ENCODE measurements around the gene FHL3. TPM values are rescaled to one million over a fixed set of nuclear protein-coding genes. Genes with fewer than 3 reads are reported as not detected.
A peak's percentile ranks its signal among the peaks of the same experiment; 100 is the strongest.

FHL3 gene
- total and polyA plus RNA-seq, 9 of the 15 experiments (the other 6 are each of a cell fraction or from before 2014, with no cell fraction given): 6.1 to 144 (median 34.1) TPM

GRCh38 chr1:38018864-38019343, 13.6 kb upstream of the FHL3 start (continued):
- TF ChIP-seq ARID3A (IDR thresholded peaks at IDR 0.05; ENCODE audit: borderline replicate concordance, low read depth, low read length) (0 out of 2 replicates have a peak, but pooled peaks have one; percentile 10), THRB (CRISPR knock-in tag; conservative IDR thresholded peaks at IDR 0.05) (no peak), ZNF12 (CRISPR knock-in tag; IDR thresholded peaks at IDR 0.05) (no peak), KLF16 (IDR thresholded peaks at IDR 0.05) (0 out of 2 replicates have a peak, but pooled peaks have one; percentile 13), ZNF766 (CRISPR knock-in tag; conservative IDR thresholded peaks at IDR 0.05) (0 out of 2 replicates have a peak, but pooled peaks have one; percentile 36), CEBPB (tag; IDR thresholded peaks at IDR 0.05) (peak; percentile 79), MCM7 (IDR thresholded peaks at IDR 0.05) (no peak), MLLT1 (IDR thresholded peaks at IDR 0.05) (no peak), CEBPG (CRISPR knock-in tag; IDR thresholded peaks at IDR 0.05) (no peak), CEBPG (tag; conservative IDR thresholded peaks at IDR 0.05 in 1 of 2, IDR thresholded peaks at IDR 0.05 in 1 of 2) (0 out of 4 replicates have a peak, but pooled peaks of 1 of the 2 experiments have one; percentile 41), SMC3 (conservative IDR thresholded peaks at IDR 0.05; ENCODE audit: insufficient read depth, low read depth, low read length) (peak; percentile 44)
- TF ChIP-seq, protein P1, sequence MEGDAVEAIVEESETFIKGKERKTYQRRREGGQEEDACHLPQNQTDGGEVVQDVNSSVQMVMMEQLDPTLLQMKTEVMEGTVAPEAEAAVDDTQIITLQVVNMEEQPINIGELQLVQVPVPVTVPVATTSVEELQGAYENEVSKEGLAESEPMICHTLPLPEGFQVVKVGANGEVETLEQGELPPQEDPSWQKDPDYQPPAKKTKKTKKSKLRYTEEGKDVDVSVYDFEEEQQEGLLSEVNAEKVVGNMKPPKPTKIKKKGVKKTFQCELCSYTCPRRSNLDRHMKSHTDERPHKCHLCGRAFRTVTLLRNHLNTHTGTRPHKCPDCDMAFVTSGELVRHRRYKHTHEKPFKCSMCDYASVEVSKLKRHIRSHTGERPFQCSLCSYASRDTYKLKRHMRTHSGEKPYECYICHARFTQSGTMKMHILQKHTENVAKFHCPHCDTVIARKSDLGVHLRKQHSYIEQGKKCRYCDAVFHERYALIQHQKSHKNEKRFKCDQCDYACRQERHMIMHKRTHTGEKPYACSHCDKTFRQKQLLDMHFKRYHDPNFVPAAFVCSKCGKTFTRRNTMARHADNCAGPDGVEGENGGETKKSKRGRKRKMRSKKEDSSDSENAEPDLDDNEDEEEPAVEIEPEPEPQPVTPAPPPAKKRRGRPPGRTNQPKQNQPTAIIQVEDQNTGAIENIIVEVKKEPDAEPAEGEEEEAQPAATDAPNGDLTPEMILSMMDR (IDR thresholded peaks at IDR 0.05 in 2 of 3, conservative IDR thresholded peaks at IDR 0.05 in 1 of 3; ENCODE audit: insufficient read depth in 2 of 3, low read depth in 1 of 3, low read length in 3 of 3): peak; percentile 56 to 87 (median 69); a peak in 5 of 6 replicates
- TF ChIP-seq, protein P2, sequence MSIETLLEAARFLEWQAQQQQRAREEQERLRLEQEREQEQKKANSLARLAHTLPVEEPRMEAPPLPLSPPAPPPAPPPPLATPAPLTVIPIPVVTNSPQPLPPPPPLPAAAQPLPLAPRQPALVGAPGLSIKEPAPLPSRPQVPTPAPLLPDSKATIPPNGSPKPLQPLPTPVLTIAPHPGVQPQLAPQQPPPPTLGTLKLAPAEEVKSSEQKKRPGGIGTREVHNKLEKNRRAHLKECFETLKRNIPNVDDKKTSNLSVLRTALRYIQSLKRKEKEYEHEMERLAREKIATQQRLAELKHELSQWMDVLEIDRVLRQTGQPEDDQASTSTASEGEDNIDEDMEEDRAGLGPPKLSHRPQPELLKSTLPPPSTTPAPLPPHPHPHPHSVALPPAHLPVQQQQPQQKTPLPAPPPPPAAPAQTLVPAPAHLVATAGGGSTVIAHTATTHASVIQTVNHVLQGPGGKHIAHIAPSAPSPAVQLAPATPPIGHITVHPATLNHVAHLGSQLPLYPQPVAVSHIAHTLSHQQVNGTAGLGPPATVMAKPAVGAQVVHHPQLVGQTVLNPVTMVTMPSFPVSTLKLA (conservative IDR thresholded peaks at IDR 0.05): peak in 1 of 2 experiments; percentile 46; a peak in 2 of 4 replicates
- TF ChIP-seq, protein P3, sequence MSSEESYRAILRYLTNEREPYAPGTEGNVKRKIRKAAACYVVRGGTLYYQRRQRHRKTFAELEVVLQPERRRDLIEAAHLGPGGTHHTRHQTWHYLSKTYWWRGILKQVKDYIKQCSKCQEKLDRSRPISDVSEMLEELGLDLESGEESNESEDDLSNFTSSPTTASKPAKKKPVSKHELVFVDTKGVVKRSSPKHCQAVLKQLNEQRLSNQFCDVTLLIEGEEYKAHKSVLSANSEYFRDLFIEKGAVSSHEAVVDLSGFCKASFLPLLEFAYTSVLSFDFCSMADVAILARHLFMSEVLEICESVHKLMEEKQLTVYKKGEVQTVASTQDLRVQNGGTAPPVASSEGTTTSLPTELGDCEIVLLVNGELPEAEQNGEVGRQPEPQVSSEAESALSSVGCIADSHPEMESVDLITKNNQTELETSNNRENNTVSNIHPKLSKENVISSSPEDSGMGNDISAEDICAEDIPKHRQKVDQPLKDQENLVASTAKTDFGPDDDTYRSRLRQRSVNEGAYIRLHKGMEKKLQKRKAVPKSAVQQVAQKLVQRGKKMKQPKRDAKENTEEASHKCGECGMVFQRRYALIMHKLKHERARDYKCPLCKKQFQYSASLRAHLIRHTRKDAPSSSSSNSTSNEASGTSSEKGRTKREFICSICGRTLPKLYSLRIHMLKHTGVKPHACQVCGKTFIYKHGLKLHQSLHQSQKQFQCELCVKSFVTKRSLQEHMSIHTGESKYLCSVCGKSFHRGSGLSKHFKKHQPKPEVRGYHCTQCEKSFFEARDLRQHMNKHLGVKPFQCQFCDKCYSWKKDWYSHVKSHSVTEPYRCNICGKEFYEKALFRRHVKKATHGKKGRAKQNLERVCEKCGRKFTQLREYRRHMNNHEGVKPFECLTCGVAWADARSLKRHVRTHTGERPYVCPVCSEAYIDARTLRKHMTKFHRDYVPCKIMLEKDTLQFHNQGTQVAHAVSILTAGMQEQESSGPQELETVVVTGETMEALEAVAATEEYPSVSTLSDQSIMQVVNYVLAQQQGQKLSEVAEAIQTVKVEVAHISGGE (CRISPR knock-in tag; IDR thresholded peaks at IDR 0.05): peak in 1 of 3 experiments; percentile 80; a peak in 2 of 6 replicates
